Measurements from ENCODE around the gene RUSF1. TPM values are rescaled to one million over a fixed set of nuclear protein-coding genes. Genes with fewer than 3 reads are reported as not detected.

The RUSF1 gene
- polyA plus RNA-seq, 1 donor (not counting 4 experiments of a cell fraction or from before 2014, with no cell fraction given), result 17.4 TPM

DNA sequence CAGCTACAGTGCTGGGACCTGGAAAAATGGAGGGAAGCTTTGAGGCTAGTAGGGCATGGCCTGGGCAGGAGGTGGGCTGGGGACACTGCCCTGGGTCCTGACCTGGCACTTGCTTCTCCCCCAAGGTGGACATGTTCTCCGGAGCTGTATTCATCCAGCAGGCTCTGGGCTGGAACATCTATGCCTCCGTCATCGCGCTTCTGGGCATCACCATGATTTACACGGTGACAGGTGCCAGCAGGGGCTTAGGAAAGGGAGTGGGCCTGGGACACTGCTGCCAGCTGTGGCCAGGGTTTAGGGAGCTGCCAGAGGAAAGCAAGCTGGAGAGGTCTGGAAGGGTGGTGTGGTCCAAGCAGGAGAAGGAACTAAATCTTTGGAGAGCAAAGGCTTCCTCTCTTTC lies 22.1 kb downstream of the RUSF1 start:
- peaks cover 14% of the 10 kb centered on the region for H3K4me1 ChIP-seq (ENCODE audit: control insufficient read depth, extremely low read depth, insufficient read depth, low read length)
- no peak overlapping the region for H3K4me2 ChIP-seq (ENCODE audit: control insufficient read depth, extremely low read depth, insufficient read depth, low read depth, low read length)
- DNase-seq (ENCODE audit: low read depth, low spot score) (no peak), FAIRE-seq (no peak)
- TF ChIP-seq, protein P1, sequence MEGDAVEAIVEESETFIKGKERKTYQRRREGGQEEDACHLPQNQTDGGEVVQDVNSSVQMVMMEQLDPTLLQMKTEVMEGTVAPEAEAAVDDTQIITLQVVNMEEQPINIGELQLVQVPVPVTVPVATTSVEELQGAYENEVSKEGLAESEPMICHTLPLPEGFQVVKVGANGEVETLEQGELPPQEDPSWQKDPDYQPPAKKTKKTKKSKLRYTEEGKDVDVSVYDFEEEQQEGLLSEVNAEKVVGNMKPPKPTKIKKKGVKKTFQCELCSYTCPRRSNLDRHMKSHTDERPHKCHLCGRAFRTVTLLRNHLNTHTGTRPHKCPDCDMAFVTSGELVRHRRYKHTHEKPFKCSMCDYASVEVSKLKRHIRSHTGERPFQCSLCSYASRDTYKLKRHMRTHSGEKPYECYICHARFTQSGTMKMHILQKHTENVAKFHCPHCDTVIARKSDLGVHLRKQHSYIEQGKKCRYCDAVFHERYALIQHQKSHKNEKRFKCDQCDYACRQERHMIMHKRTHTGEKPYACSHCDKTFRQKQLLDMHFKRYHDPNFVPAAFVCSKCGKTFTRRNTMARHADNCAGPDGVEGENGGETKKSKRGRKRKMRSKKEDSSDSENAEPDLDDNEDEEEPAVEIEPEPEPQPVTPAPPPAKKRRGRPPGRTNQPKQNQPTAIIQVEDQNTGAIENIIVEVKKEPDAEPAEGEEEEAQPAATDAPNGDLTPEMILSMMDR (optimal IDR thresholded peaks at IDR 0.05 in 1 of 3, IDR thresholded peaks at IDR 0.05 in 1 of 3, conservative IDR thresholded peaks at IDR 0.05 in 1 of 3; ENCODE audit: extremely low read depth in 1 of 3, insufficient read depth in 2 of 3, low read length in 3 of 3), result no peak
- TF ChIP-seq EZH2 (IDR thresholded peaks at IDR 0.05; ENCODE audit: low read length), result no peak
- no peaks in the 10 kb centered on the region for H4K20me1 ChIP-seq (ENCODE audit: control insufficient read depth, extremely low read depth, insufficient read depth, low read length)
- dilution Hi-C loops (cut with MboI; ENCODE audit: extremely low pct_ligation_motif_present, low sequenced_read_pairs), result no loop called here
- H3K27me3 ChIP-seq (ENCODE audit: control insufficient read depth, extremely low read depth, insufficient read depth, low read length), result peaks cover 16% of the 10 kb centered on the region
- no peaks in the 10 kb centered on the region for H3K9me1 ChIP-seq (ENCODE audit: control insufficient read depth, extremely low read depth, insufficient read depth, low read length)
- no peak overlapping the region for H3K4me3 ChIP-seq (ENCODE audit: control insufficient read depth in 2 of 3, extremely low read depth in 1 of 3, insufficient read depth in 2 of 3, low read depth in 1 of 3, low read length in 3 of 3)
- peaks cover 0 to 4% of the 10 kb centered on the region in 2 experiments for H3K36me3 ChIP-seq (ENCODE audit: control insufficient read depth in 2 of 2, extremely low read depth in 1 of 2, insufficient read depth in 2 of 2, low read length in 2 of 2)
- H3K79me2 ChIP-seq (ENCODE audit: control insufficient read depth, insufficient read depth, low read length), result no peaks in the 10 kb centered on the region
- no peak overlapping the region for H2AFZ ChIP-seq (ENCODE audit: control insufficient read depth, low read length)
- no peaks in the 10 kb centered on the region for H3K9me3 ChIP-seq (ENCODE audit: control insufficient read depth, low read depth, low read length)
- no peak overlapping the region for H3K27ac ChIP-seq (ENCODE audit: control insufficient read depth, insufficient read depth, low read length)
- H3K9ac ChIP-seq (ENCODE audit: control insufficient read depth, extremely low read depth, insufficient read depth, low read length), result no peak overlapping the region

DNA sequence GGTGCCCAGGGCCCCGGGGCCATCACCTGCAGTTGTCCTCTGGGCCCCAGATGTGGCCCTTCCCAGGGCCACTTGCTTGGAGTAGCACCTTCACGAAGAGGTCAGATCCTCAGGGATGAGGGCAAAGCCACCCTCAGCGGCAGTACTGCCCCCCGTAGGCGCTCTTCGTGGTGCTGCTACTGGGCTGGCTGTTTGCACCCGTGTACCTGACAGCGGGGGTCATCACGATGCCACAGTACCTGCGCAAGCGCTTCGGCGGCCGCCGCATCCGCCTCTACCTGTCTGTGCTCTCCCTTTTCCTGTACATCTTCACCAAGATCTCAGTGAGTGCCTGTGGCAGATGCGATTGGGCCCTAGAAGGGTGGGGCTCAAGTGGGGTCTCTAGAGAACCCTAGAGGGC lies 22.6 kb downstream of the RUSF1 start:
- Histone ChIP-seq H3K79me2 (ENCODE audit: control insufficient read depth, insufficient read depth, low read length) (no peaks in the 10 kb centered on the region), H3K27ac (ENCODE audit: control insufficient read depth, insufficient read depth, low read length) (no peak overlapping the region), H3K4me3 (ENCODE audit: control insufficient read depth in 2 of 3, extremely low read depth in 1 of 3, insufficient read depth in 2 of 3, low read depth in 1 of 3, low read length in 3 of 3) (no peak overlapping the region), H3K27me3 (ENCODE audit: control insufficient read depth, extremely low read depth, insufficient read depth, low read length) (peaks cover 16% of the 10 kb centered on the region), H3K4me2 (ENCODE audit: control insufficient read depth, extremely low read depth, insufficient read depth, low read depth, low read length) (no peak overlapping the region), H4K20me1 (ENCODE audit: control insufficient read depth, extremely low read depth, insufficient read depth, low read length) (no peaks in the 10 kb centered on the region), H3K9me3 (ENCODE audit: control insufficient read depth, low read depth, low read length) (no peaks in the 10 kb centered on the region), H3K36me3 (ENCODE audit: control insufficient read depth in 2 of 2, extremely low read depth in 1 of 2, insufficient read depth in 2 of 2, low read length in 2 of 2) (peaks cover 0 to 3% of the 10 kb centered on the region in 2 experiments), H3K9me1 (ENCODE audit: control insufficient read depth, extremely low read depth, insufficient read depth, low read length) (no peaks in the 10 kb centered on the region), H2AFZ (ENCODE audit: control insufficient read depth, low read length) (no peak overlapping the region), H3K4me1 (ENCODE audit: control insufficient read depth, extremely low read depth, insufficient read depth, low read length) (peaks cover 14% of the 10 kb centered on the region), H3K9ac (ENCODE audit: control insufficient read depth, extremely low read depth, insufficient read depth, low read length) (no peak overlapping the region)
- TF ChIP-seq EZH2 (IDR thresholded peaks at IDR 0.05; ENCODE audit: low read length), result no peak
- TF ChIP-seq, protein P1 (optimal IDR thresholded peaks at IDR 0.05 in 1 of 3, IDR thresholded peaks at IDR 0.05 in 1 of 3, conservative IDR thresholded peaks at IDR 0.05 in 1 of 3; ENCODE audit: extremely low read depth in 1 of 3, insufficient read depth in 2 of 3, low read length in 3 of 3), result no peak
- dilution Hi-C loops (cut with MboI; ENCODE audit: extremely low pct_ligation_motif_present, low sequenced_read_pairs), result no loop called here
- DNase-seq (ENCODE audit: low read depth, low spot score) (no peak), FAIRE-seq (no peak)
